H1 (cell line): Measurements from ENCODE around the gene KRT83. TPM values are rescaled to one million over a fixed set of nuclear protein-coding genes. Genes with fewer than 3 reads are reported as not detected.

Experiments
- CTCF ChIA-PET: fragments of 300-600 bp; sonication (Branson Sonifier 250); formaldehyde crosslinking; loops from one replicate; lab custom pipeline; 2021; ENCODE audit not compliant: partially characterized antibody; lab: Charles Lee
- POLR2A ChIA-PET: fragments of 300-600 bp; sonication (Branson Sonifier 250); formaldehyde crosslinking; loops from one replicate; lab custom pipeline; 2021; ENCODE audit warnings: inconsistent platforms; ENCODE audit not compliant: partially characterized antibody; lab: Charles Lee
- DNase-seq, 2 experiments: peaks; one replicate each; pipeline versions ENCODE4 v3.0.0 to v3.0.0-alpha.2; 2010 to 2022; ENCODE audit warnings: low spot score in 2 of 2, low read depth in 1 of 2, mixed read lengths in 1 of 2
- FAIRE-seq: peaks from 2 replicates; lab custom pipeline; 2011; peaks lifted over from hg19 to GRCh38; lab: Jason Lieb, UNC
- H2AFZ ChIP-seq: 2 replicates; pipeline ENCODE4 v1.8.1; 2012; ENCODE audit warnings: low read length, inconsistent platforms
- H2AK5ac ChIP-seq: 2 replicates; pipeline ENCODE4 v1.6.1; 2013; ENCODE audit warnings: low read depth, low read length
- H2BK120ac ChIP-seq: replicated peaks from 2 replicates; pipeline ENCODE3; 2013; ENCODE audit warnings: low read depth, low read length, inconsistent platforms
- H2BK12ac ChIP-seq: 2 replicates; pipeline ENCODE4 v1.6.1; 2013; ENCODE audit warnings: low read depth, low read length
- H2BK15ac ChIP-seq: 2 replicates; pipeline ENCODE4 v1.6.1; 2013; ENCODE audit warnings: low read length
- H2BK20ac ChIP-seq: 2 replicates; pipeline ENCODE4 v1.6.1; 2013; ENCODE audit warnings: low read length
- H2BK5ac ChIP-seq: 2 replicates; pipeline ENCODE4 v1.6.1; 2013; ENCODE audit warnings: low read depth, low read length
- H3K14ac ChIP-seq: 2 replicates; pipeline ENCODE4 v1.6.1; 2013; ENCODE audit warnings: inconsistent platforms; ENCODE audit not compliant: insufficient read length
- H3K18ac ChIP-seq: 2 replicates; pipeline ENCODE4 v1.6.1; 2013; ENCODE audit warnings: low read length; ENCODE audit errors: extremely low read depth
- H3K23ac ChIP-seq: 2 replicates; pipeline ENCODE4 v1.6.1; 2013; ENCODE audit warnings: inconsistent platforms; ENCODE audit not compliant: insufficient read length
- H3K23me2 ChIP-seq: 2 replicates; pipeline ENCODE4 v1.6.1; 2013; ENCODE audit warnings: low read depth, low read length
- H3K27ac ChIP-seq: 2 replicates; pipeline ENCODE4 v1.6.1; 2011; ENCODE audit warnings: low read depth, low read length, inconsistent platforms
- H3K27me3 ChIP-seq, 4 experiments: replicated peaks in 1 of 4; 1 replicate in 1 of 4; 2 replicates in 3 of 4; pipeline versions ENCODE4 v1.6.1 to v1.8.1; 2011 to 2013; ENCODE audit warnings: low read length in 3 of 4, mild to moderate bottlenecking in 3 of 4, inconsistent platforms in 2 of 4, mixed read lengths in 2 of 4, moderate library complexity in 1 of 4; ENCODE audit not compliant: control insufficient read depth in 3 of 4, insufficient read depth in 3 of 4; ENCODE audit errors: extremely low read depth in 1 of 4
- H3K36me3 ChIP-seq, 4 experiments: 2 replicates each; pipeline versions ENCODE4 v1.6.1 to v1.8.1; 2011 to 2013; ENCODE audit warnings: mild to moderate bottlenecking in 4 of 4, low read length in 3 of 4, moderate library complexity in 2 of 4, control low read depth in 1 of 4, inconsistent platforms in 1 of 4; ENCODE audit not compliant: insufficient read depth in 4 of 4, control insufficient read depth in 2 of 4
- H3K4ac ChIP-seq: replicated peaks from 2 replicates; pipeline ENCODE3; 2013; ENCODE audit warnings: low read length, low read depth, mixed read lengths, inconsistent platforms; ENCODE audit not compliant: insufficient read length
- H3K4me1 ChIP-seq, 4 experiments: replicated peaks in 1 of 4; 1 replicate in 1 of 4; 2 replicates in 3 of 4; pipeline versions ENCODE4 v1.6.1 to v1.8.1; 2011 to 2013; ENCODE audit warnings: low read length in 3 of 4, inconsistent platforms in 2 of 4, mixed read lengths in 1 of 4; ENCODE audit not compliant: insufficient read depth in 4 of 4, control insufficient read depth in 3 of 4
- H3K4me2 ChIP-seq, 2 experiments: 2 replicates each; pipeline versions ENCODE4 v1.6.1 to v1.8.1; 2011 to 2013; ENCODE audit warnings: low read depth in 2 of 2, low read length in 2 of 2, control low read depth in 1 of 2, inconsistent platforms in 1 of 2, mild to moderate bottlenecking in 1 of 2; ENCODE audit not compliant: insufficient read depth in 1 of 2
- H3K4me3 ChIP-seq, 4 experiments: fragments of 200-600, 300-600 bp in 1 of 4; sonication (generic), shearing (Covaris generic), sonication (Bioruptor Twin) in 1 of 4; 2 replicates each; pipeline versions ENCODE4 v1.5.1 to v1.8.1; 2011 to 2016; ENCODE audit warnings: low read length in 4 of 4, low read depth in 3 of 4, control low read depth in 2 of 4, inconsistent platforms in 2 of 4, mild to moderate bottlenecking in 2 of 4, mixed read lengths in 1 of 4, moderate library complexity in 1 of 4; ENCODE audit not compliant: insufficient read depth in 2 of 4; ENCODE audit errors: extremely low read depth in 1 of 4
- H3K56ac ChIP-seq: replicated peaks from 2 replicates; pipeline ENCODE3; 2013; ENCODE audit warnings: low read depth, mild to moderate bottlenecking, mixed read lengths, low read length, inconsistent platforms; ENCODE audit not compliant: insufficient read length
- H3K79me1 ChIP-seq: 2 replicates; pipeline ENCODE4 v1.6.1; 2013; ENCODE audit warnings: low read depth, low read length, control low read depth
- H3K79me2 ChIP-seq, 2 experiments: 2 replicates each; pipeline versions ENCODE4 v1.6.1 to v1.8.1; 2012 to 2013; ENCODE audit warnings: low read length in 2 of 2, mild to moderate bottlenecking in 2 of 2, inconsistent platforms in 1 of 2; ENCODE audit not compliant: insufficient read depth in 2 of 2, control insufficient read depth in 1 of 2
- H3K9ac ChIP-seq, 4 experiments: replicated peaks in 1 of 4; 1 replicate in 1 of 4; 2 replicates in 3 of 4; pipeline versions ENCODE4 v1.6.1 to v1.8.1; 2011 to 2013; ENCODE audit warnings: low read depth in 3 of 4, low read length in 3 of 4, control low read depth in 2 of 4, mild to moderate bottlenecking in 2 of 4, moderate library complexity in 2 of 4, inconsistent platforms in 1 of 4; ENCODE audit errors: extremely low read depth in 1 of 4
- H3K9me3 ChIP-seq, 2 experiments: 2 replicates each; pipeline versions ENCODE4 v1.6.1 to v1.8.1; 2012 to 2013; ENCODE audit warnings: mild to moderate bottlenecking in 2 of 2, moderate library complexity in 2 of 2, control low read depth in 1 of 2, inconsistent platforms in 1 of 2, low read depth in 1 of 2, low read length in 1 of 2, mixed read lengths in 1 of 2; ENCODE audit not compliant: insufficient read depth in 2 of 2
- H4K20me1 ChIP-seq, 2 experiments: replicated peaks in 1 of 2; 2 replicates each; pipeline versions ENCODE3 to v1.8.1; 2011 to 2013; ENCODE audit warnings: inconsistent platforms in 2 of 2, low read length in 2 of 2, mild to moderate bottlenecking in 1 of 2; ENCODE audit not compliant: insufficient read depth in 2 of 2, control insufficient read depth in 1 of 2
- H4K5ac ChIP-seq: 2 replicates; pipeline ENCODE4 v1.6.1; 2013; ENCODE audit warnings: low read length, low read depth, mixed read lengths, inconsistent platforms; ENCODE audit not compliant: insufficient read length
- H4K8ac ChIP-seq: 2 replicates; pipeline ENCODE4 v1.8.0; 2013; ENCODE audit warnings: mild to moderate bottlenecking, moderate library complexity, low read length, inconsistent platforms; ENCODE audit not compliant: insufficient read depth; ENCODE audit errors: extremely low read depth
- H4K91ac ChIP-seq: replicated peaks from 2 replicates; pipeline ENCODE3; 2013; ENCODE audit warnings: low read length, mixed read lengths, inconsistent platforms; ENCODE audit not compliant: insufficient read length
- CHD2 ChIP-seq: IDR thresholded peaks from 2 replicates; pipeline ENCODE4 v1.6.1; 2012; ENCODE audit warnings: low read length, improper control_type of control experiment
- HDAC6 ChIP-seq: IDR thresholded peaks from one replicate; pipeline ENCODE4 v1.7.1; 2012; ENCODE audit warnings: low read depth, mild to moderate bottlenecking, inconsistent platforms, low read length, moderate library complexity
- JUN ChIP-seq: IDR thresholded peaks from 2 replicates; pipeline ENCODE4 v1.6.1; 2011; ENCODE audit warnings: low read depth, mild to moderate bottlenecking, improper control_type of control experiment, low read length
- PHF8 ChIP-seq: fragments of 200-600 bp; sonication (generic); conservative IDR thresholded peaks from 2 replicates; pipeline ENCODE4 v1.7.1; 2012; ENCODE audit warnings: low read depth, mild to moderate bottlenecking, inconsistent platforms, low read length, moderate library complexity
- RNF2 ChIP-seq: fragments of 200-900, 300-1000 bp; sonication (generic); IDR thresholded peaks from 2 replicates; pipeline ENCODE4 v1.7.1; 2016; ENCODE audit warnings: borderline replicate concordance, low read depth, mild to moderate bottlenecking, antibody characterized with exemption, low read length; ENCODE audit not compliant: poor library complexity, severe bottlenecking; ENCODE audit errors: missing control alignments
- SP1 ChIP-seq: IDR thresholded peaks from 2 replicates; pipeline ENCODE4 v1.6.1; 2011; ENCODE audit warnings: low read depth, low read length
- SP4 ChIP-seq: IDR thresholded peaks from 2 replicates; pipeline ENCODE4 v1.6.1; 2012; ENCODE audit warnings: low read length, inconsistent platforms
- TAF1 ChIP-seq: IDR thresholded peaks from 2 replicates; pipeline ENCODE4 v1.6.1; 2011; ENCODE audit warnings: mild to moderate bottlenecking, low read depth, low read length
- WGBS, 2 experiments: shearing (Covaris generic) in 1 of 2; methylation state at CpG; one replicate each; pipeline versions ENCODE4 v1.1.6 to v1.1.7; 2013 to 2015; ENCODE audit warnings: low lambda C conversion rate in 2 of 2, mixed read lengths in 2 of 2, inconsistent platforms in 1 of 2, low coverage in 1 of 2, missing lambda C conversion rate in 1 of 2; ENCODE audit not compliant: insufficient replicate concordance in 2 of 2, insufficient coverage in 1 of 2, insufficient read length in 1 of 2; ENCODE audit errors: extremely low coverage in 1 of 2, missing lambda C conversion rate in 1 of 2; 5-methylcytosine and 5-hydroxymethylcytosine counted together
- polyA plus RNA-seq, 7 experiments: library from polyadenylated mRNA; depleted of rRNA in 3 of 7; stranded (reverse) in 5 of 7; unstranded in 2 of 7; fragments of >200 nt in 5 of 7; fragments of 200-250 nt in 2 of 7; gene quantifications; 1 replicate in 5 of 7; 2 replicates in 1 of 7; 4 replicates in 1 of 7; pipeline versions ENCODE4 v1.2.1 to v1.2.3, GENCODE V29; 2011 to 2013; ENCODE audit warnings: missing spikeins in 2 of 7, mixed read lengths in 2 of 7
- total RNA-seq: library from RNA; stranded (reverse); fragmentation: NEBNext Ultra II Directional; extraction: Animal tissue kit (Norgen Biotek cat#: 25700); gene quantifications from 2 replicates; pipeline ENCODE4 v1.2.1, GENCODE V29; 2021
- TF ChIP-seq, protein P1 (sequence below), 3 experiments: IDR thresholded peaks; 1 replicate in 2 of 3; 2 replicates in 1 of 3; pipeline versions ENCODE4 v1.5.1 to v1.6.1; 2011; ENCODE audit warnings: low read length in 3 of 3, mild to moderate bottlenecking in 3 of 3, inconsistent platforms in 2 of 3, low read depth in 1 of 3, moderate library complexity in 1 of 3; ENCODE audit not compliant: insufficient read depth in 1 of 3; ENCODE audit errors: control extremely low read depth in 1 of 3
- TF ChIP-seq, protein P2 (sequence below): IDR thresholded peaks from 2 replicates; pipeline ENCODE4 v1.6.1; 2012; ENCODE audit warnings: low read length, inconsistent platforms

The KRT83 gene
- total and polyA plus RNA-seq, 2 of the 8 experiments (the other 6 are each of a cell fraction or from before 2014, with no cell fraction given): not detected

DNA sequence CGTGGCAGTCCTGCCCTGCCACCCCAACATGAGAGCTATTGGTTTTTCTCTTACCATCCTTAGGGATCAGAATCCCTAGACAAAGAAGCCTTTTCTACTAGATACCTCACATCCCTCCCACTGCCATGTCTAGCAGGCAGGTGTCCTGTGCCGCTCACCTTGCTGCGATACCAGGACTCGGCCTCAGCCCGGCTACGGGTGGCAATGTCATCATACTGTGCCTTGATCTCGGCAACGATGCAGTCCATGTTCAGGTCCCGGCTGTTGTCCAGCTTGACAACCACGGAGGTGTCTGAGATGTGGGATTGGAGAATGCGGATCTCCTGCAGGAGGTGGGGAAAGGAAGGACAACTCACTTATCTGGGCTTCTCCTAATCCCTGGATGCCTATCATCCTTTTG, 4.5 kb downstream of the KRT83 start:
- H3K56ac ChIP-seq: no peak overlapping the region
- ChIA-PET CTCF (interaction anchor here (0.6 to 19.8 kb wide), 23 partner anchors 6 to 581 kb away, joined by 3 to 353 read pairs (median 5); partner anchors contain the start of genes KRT83 and KRT85), POLR2A (no interaction called here)
- no peaks in the 10 kb centered on the region; a peak in 1 of 7 replicates for H3K27me3 ChIP-seq
- no peak overlapping the region for H2BK12ac ChIP-seq
- DNase-seq: no peak
- no peaks in the 10 kb centered on the region for H3K36me3 ChIP-seq
- H4K5ac ChIP-seq: no peak overlapping the region
- no peak overlapping the region for H3K4me3 ChIP-seq
- no peak overlapping the region for H2BK120ac ChIP-seq
- H3K14ac ChIP-seq: no peak overlapping the region
- H2BK15ac ChIP-seq: no peak overlapping the region
- peaks cover 1% of the 10 kb centered on the region; the same call in 1 of the 2 replicates for H3K23me2 ChIP-seq
- no peak overlapping the region for H3K4ac ChIP-seq
- H3K4me1 ChIP-seq: no peaks in the 10 kb centered on the region
- no peak overlapping the region for H4K91ac ChIP-seq
- no peak for FAIRE-seq
- no peak overlapping the region for H3K18ac ChIP-seq
- H2BK20ac ChIP-seq: no peak overlapping the region
- H3K27ac ChIP-seq: no peak overlapping the region
- H3K9me3 ChIP-seq: no peaks in the 10 kb centered on the region; a peak in 1 of 4 replicates
- no peaks in the 10 kb centered on the region for H4K20me1 ChIP-seq
- 85% methylated on average over 11 of the region's 11 CpGs; no CpG with 5 or more reads in 1 of the 2 experiments for WGBS, 2 experiments
- H3K4me2 ChIP-seq: no peak overlapping the region
- H3K79me1 ChIP-seq: no peaks in the 10 kb centered on the region
- no peak overlapping the region for H3K9ac ChIP-seq
- H3K23ac ChIP-seq: no peak overlapping the region
- H2BK5ac ChIP-seq: no peak overlapping the region
- no peak overlapping the region for H2AK5ac ChIP-seq
- no peak overlapping the region for H2AFZ ChIP-seq
- no peaks in the 10 kb centered on the region for H3K79me2 ChIP-seq
- H4K8ac ChIP-seq: no peak overlapping the region
- TF ChIP-seq, protein P1, sequence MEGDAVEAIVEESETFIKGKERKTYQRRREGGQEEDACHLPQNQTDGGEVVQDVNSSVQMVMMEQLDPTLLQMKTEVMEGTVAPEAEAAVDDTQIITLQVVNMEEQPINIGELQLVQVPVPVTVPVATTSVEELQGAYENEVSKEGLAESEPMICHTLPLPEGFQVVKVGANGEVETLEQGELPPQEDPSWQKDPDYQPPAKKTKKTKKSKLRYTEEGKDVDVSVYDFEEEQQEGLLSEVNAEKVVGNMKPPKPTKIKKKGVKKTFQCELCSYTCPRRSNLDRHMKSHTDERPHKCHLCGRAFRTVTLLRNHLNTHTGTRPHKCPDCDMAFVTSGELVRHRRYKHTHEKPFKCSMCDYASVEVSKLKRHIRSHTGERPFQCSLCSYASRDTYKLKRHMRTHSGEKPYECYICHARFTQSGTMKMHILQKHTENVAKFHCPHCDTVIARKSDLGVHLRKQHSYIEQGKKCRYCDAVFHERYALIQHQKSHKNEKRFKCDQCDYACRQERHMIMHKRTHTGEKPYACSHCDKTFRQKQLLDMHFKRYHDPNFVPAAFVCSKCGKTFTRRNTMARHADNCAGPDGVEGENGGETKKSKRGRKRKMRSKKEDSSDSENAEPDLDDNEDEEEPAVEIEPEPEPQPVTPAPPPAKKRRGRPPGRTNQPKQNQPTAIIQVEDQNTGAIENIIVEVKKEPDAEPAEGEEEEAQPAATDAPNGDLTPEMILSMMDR (IDR thresholded peaks at IDR 0.05; ENCODE audit: control extremely low read depth in 1 of 3, insufficient read depth in 1 of 3, low read depth in 1 of 3, low read length in 3 of 3): no peak
- no peak for TF ChIP-seq SP1
- TF ChIP-seq TAF1: no peak
- no peak for TF ChIP-seq CHD2
- TF ChIP-seq JUN: no peak
- TF ChIP-seq HDAC6: no peak
- TF ChIP-seq PHF8: no peak
- TF ChIP-seq RNF2: no peak
- TF ChIP-seq SP4: no peak
- TF ChIP-seq, protein P2, sequence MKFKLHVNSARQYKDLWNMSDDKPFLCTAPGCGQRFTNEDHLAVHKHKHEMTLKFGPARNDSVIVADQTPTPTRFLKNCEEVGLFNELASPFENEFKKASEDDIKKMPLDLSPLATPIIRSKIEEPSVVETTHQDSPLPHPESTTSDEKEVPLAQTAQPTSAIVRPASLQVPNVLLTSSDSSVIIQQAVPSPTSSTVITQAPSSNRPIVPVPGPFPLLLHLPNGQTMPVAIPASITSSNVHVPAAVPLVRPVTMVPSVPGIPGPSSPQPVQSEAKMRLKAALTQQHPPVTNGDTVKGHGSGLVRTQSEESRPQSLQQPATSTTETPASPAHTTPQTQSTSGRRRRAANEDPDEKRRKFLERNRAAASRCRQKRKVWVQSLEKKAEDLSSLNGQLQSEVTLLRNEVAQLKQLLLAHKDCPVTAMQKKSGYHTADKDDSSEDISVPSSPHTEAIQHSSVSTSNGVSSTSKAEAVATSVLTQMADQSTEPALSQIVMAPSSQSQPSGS: no peak
